PFSK-1 (cell line): ENCODE results near the gene CPB2.

Source experiments
- FOXP2 ChIP-seq: optimal IDR thresholded peaks from 2 replicates; pipeline ENCODE3; 2011; ENCODE audit warnings: borderline replicate concordance, control low read depth, inconsistent platforms; ENCODE audit not compliant: insufficient read depth; ENCODE audit errors: extremely low read length, extremely low read depth
- POLR2AphosphoS5 ChIP-seq: IDR thresholded peaks from 2 replicates; pipeline ENCODE4 v1.6.1; 2012; ENCODE audit warnings: low read depth, mild to moderate bottlenecking, control low read depth, low read length, moderate library complexity
- SIN3A ChIP-seq: IDR thresholded peaks from 2 replicates; pipeline ENCODE4 v1.6.1; 2012; ENCODE audit warnings: mild to moderate bottlenecking, low read length, moderate library complexity, borderline replicate concordance; ENCODE audit not compliant: insufficient read depth
- TAF1 ChIP-seq: IDR thresholded peaks from 2 replicates; pipeline ENCODE4 v1.6.1; 2012; ENCODE audit warnings: low read length, control low read depth, borderline replicate concordance; ENCODE audit not compliant: insufficient read depth
- TF ChIP-seq, protein P1 (sequence below), 2 experiments: IDR thresholded peaks; 2 replicates each; pipeline versions ENCODE4 v1.6.1 to v1.8.0; 2011 to 2012; ENCODE audit warnings: low read depth in 2 of 2, low read length in 2 of 2, control low read depth in 1 of 2, inconsistent platforms in 1 of 2, mild to moderate bottlenecking in 1 of 2, moderate library complexity in 1 of 2; ENCODE audit not compliant: insufficient read depth in 1 of 2

The CPB2 gene

DNA sequence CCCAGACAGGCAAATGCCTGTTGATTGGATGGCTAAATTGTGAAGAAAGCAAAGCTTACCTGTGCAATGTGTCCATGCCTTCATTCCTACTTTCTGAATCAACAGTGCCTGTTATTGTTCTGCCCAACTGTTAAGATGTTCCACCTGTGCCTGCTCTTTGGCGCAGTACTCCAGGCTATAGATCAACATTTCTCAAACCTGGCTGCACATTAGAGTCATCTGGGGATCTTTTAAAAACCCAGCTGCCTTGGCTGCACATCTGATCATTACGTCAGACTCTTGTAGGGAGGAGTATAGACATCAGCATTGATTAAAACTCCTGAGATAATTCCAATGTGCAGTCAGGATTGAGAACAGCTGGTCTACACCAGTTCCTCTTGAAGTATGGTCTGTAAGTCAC is 16.2 kb upstream of the CPB2 start:
- no peak for TF ChIP-seq FOXP2
- TF ChIP-seq SIN3A = no peak
- TF ChIP-seq, protein P1, sequence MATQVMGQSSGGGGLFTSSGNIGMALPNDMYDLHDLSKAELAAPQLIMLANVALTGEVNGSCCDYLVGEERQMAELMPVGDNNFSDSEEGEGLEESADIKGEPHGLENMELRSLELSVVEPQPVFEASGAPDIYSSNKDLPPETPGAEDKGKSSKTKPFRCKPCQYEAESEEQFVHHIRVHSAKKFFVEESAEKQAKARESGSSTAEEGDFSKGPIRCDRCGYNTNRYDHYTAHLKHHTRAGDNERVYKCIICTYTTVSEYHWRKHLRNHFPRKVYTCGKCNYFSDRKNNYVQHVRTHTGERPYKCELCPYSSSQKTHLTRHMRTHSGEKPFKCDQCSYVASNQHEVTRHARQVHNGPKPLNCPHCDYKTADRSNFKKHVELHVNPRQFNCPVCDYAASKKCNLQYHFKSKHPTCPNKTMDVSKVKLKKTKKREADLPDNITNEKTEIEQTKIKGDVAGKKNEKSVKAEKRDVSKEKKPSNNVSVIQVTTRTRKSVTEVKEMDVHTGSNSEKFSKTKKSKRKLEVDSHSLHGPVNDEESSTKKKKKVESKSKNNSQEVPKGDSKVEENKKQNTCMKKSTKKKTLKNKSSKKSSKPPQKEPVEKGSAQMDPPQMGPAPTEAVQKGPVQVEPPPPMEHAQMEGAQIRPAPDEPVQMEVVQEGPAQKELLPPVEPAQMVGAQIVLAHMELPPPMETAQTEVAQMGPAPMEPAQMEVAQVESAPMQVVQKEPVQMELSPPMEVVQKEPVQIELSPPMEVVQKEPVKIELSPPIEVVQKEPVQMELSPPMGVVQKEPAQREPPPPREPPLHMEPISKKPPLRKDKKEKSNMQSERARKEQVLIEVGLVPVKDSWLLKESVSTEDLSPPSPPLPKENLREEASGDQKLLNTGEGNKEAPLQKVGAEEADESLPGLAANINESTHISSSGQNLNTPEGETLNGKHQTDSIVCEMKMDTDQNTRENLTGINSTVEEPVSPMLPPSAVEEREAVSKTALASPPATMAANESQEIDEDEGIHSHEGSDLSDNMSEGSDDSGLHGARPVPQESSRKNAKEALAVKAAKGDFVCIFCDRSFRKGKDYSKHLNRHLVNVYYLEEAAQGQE (IDR thresholded peaks at IDR 0.05; ENCODE audit: insufficient read depth in 1 of 2, low read depth in 2 of 2, low read length in 2 of 2) = no peak
- TF ChIP-seq POLR2AphosphoS5 = no peak
- TF ChIP-seq TAF1 = no peak

DNA sequence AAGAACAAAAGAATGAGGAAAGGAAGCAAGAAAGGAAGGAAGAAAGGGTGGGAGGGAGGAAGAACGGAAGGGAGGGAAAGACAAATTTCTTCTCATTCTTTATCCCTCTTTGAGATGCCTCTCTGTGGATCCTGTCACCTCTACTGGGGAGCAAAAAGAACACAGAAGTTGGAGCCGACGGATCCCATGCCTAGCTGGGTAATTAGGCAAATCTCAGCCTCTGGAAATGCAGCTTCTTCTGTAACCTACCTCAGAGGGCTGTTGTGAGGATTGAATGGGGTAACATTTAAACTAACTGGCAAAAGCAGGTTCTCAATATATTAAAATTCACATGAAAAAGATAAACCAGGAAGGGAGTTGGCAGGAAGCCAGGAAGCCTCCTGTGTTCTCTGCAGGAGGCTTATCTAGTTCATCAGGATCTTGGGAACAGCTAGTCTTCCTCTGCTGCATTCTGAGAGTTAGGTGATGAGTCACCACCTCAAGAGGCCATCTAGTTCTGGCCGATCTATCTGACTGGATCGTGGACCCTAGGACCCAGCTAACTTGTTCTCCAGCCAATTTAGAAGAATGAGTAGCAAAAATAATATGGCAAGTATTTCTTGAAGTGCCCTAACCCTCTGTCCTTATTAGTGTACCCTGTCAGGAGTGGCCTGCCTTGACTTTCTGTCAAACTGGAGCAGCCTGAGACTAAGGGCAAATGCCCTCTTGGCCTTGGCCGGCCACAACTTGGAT is 15.2 kb upstream of the CPB2 start:
- TF ChIP-seq FOXP2 = no peak
- TF ChIP-seq, protein P1 (IDR thresholded peaks at IDR 0.05; ENCODE audit: insufficient read depth in 1 of 2, low read depth in 2 of 2, low read length in 2 of 2) = no peak
- no peak for TF ChIP-seq TAF1
- no peak for TF ChIP-seq SIN3A
- TF ChIP-seq POLR2AphosphoS5 = no peak

- TF ChIP-seq TAF1 (no peak), FOXP2 (no peak), SIN3A (no peak), POLR2AphosphoS5 (no peak)
- TF ChIP-seq, protein P1 (IDR thresholded peaks at IDR 0.05; ENCODE audit: insufficient read depth in 1 of 2, low read depth in 2 of 2, low read length in 2 of 2) = no peak
These were observed 12.0 kb upstream of the CPB2 start for GRCh38 chr13:46116653-46117502.

GRCh38 chr13:46114613-46115012 is 9.8 kb upstream of the CPB2 start:
- TF ChIP-seq POLR2AphosphoS5 (no peak), FOXP2 (no peak), SIN3A (no peak), TAF1 (no peak)
- TF ChIP-seq, protein P1 (IDR thresholded peaks at IDR 0.05; ENCODE audit: insufficient read depth in 1 of 2, low read depth in 2 of 2, low read length in 2 of 2) = no peak
